Measurements from ENCODE around the gene SERPINE1.
"Not testable (repeated sequence)": the region's sequence is repeated elsewhere in the genome, so short reads cannot be mapped to it uniquely, and the experiment has no call there.

Gene SERPINE1

GRCh38 chr7:101102026-101102425 lies 24.9 kb upstream of the SERPINE1 start:
- DNase-seq (ENCODE audit: low spot score) = no peak

GRCh38 chr7:101103701-101104100 lies 23.2 kb upstream of the SERPINE1 start:
- DNase-seq (ENCODE audit: low spot score) = not testable (repeated sequence)

- no peak for DNase-seq (ENCODE audit: low spot score)
Observed at GRCh38 chr7:101104193-101104713, 22.7 kb upstream of the SERPINE1 start.

- no peak for DNase-seq (ENCODE audit: low spot score)
Observed at GRCh38 chr7:101104799-101105198, 22.1 kb upstream of the SERPINE1 start.

- not testable (repeated sequence) for DNase-seq (ENCODE audit: low spot score)
Observed at GRCh38 chr7:101105248-101105647, 21.7 kb upstream of the SERPINE1 start.

GRCh38 chr7:101106386-101106785 lies 20.5 kb upstream of the SERPINE1 start:
- no peak for DNase-seq (ENCODE audit: low spot score)

- no peak for DNase-seq (ENCODE audit: low spot score)
Observed at GRCh38 chr7:101108330-101108857, 18.5 kb upstream of the SERPINE1 start.

GRCh38 chr7:101108961-101109360 lies 17.9 kb upstream of the SERPINE1 start:
- DNase-seq (ENCODE audit: low spot score) = no peak

- no peak for DNase-seq (ENCODE audit: low spot score)
Observed at GRCh38 chr7:101109368-101109767, 17.5 kb upstream of the SERPINE1 start.

GRCh38 chr7:101111261-101111660 lies 15.6 kb upstream of the SERPINE1 start:
- no peak for DNase-seq (ENCODE audit: low spot score)

GRCh38 chr7:101112233-101112632 lies 14.7 kb upstream of the SERPINE1 start:
- no peak for DNase-seq (ENCODE audit: low spot score)

- DNase-seq (ENCODE audit: low spot score) = not testable (repeated sequence)
Observed at GRCh38 chr7:101113140-101113539, 13.8 kb upstream of the SERPINE1 start.

GRCh38 chr7:101113836-101114235 lies 13.1 kb upstream of the SERPINE1 start:
- no peak for DNase-seq (ENCODE audit: low spot score)

GRCh38 chr7:101114492-101114891 lies 12.4 kb upstream of the SERPINE1 start:
- DNase-seq (ENCODE audit: low spot score) = no peak

GRCh38 chr7:101115215-101115614 lies 11.7 kb upstream of the SERPINE1 start:
- DNase-seq (ENCODE audit: low spot score) = no peak

- DNase-seq (ENCODE audit: low spot score) = no peak
Observed at GRCh38 chr7:101116898-101117297, 10.0 kb upstream of the SERPINE1 start.

- DNase-seq (ENCODE audit: low spot score) = no peak
Observed at GRCh38 chr7:101118856-101119255, 8.0 kb upstream of the SERPINE1 start.

GRCh38 chr7:101119876-101120275 lies 7.0 kb upstream of the SERPINE1 start:
- no peak for DNase-seq (ENCODE audit: low spot score)

- DNase-seq (ENCODE audit: low spot score) = no peak
Observed at GRCh38 chr7:101120315-101120714, 6.6 kb upstream of the SERPINE1 start.

GRCh38 chr7:101121631-101121990 lies 5.3 kb upstream of the SERPINE1 start:
- DNase-seq (ENCODE audit: low spot score) = not testable (repeated sequence)

- DNase-seq (ENCODE audit: low spot score) = no peak
Observed at GRCh38 chr7:101121991-101122932, 4.6 kb upstream of the SERPINE1 start.

GRCh38 chr7:101122933-101123702 lies 3.8 kb upstream of the SERPINE1 start:
- no peak for DNase-seq (ENCODE audit: low spot score)

GRCh38 chr7:101123703-101124068 lies 3.2 kb upstream of the SERPINE1 start:
- no peak for DNase-seq (ENCODE audit: low spot score)

Measured in CD4-positive, alpha-beta T cell treated with Interleukin-2 at 100 ng/mL for 4 hours (primary cell).